Stimulated activated CD8-positive, alpha-beta memory T cell treated with anti-CD3 and anti-CD28 coated beads, Interleukin-2, amount 100 ng/mL, for 1 hour (primary cell): Measurements from ENCODE around the gene ENOPH1.
"Not testable (repeated sequence)": the region's sequence is repeated elsewhere in the genome, so short reads cannot be mapped to it uniquely, and the experiment has no call there.

Experiments used
- DNase-seq, 2 donors: peaks; one replicate each; pipeline ENCODE4 v3.0.0-alpha.2; 2020; ENCODE audit warnings: low read depth in 2 of 2

ENOPH1 gene

GRCh38 chr4:82469791-82470345 is 39.5 kb downstream of the ENOPH1 start:
- no peak for DNase-seq

DNA sequence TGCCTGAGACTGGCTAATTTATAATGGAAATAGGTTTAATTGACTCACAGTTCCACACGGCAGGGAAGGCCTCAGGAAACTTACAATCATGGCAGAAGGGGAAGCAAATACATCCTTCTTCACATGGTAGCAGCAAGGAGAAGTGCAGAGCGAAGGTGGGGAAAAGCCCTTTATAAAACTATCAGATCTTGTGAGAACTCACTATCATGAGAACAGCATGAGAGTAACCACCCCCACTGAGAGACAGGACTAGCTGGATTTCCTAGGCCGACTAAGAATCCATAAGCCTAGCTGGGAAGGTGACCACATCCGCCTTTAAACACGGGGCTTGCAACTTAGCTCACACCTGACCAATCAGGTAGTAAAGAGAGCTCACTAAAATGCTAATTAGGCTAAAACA is 42.7 kb downstream of the ENOPH1 start:
- not testable (repeated sequence) for DNase-seq

DNA sequence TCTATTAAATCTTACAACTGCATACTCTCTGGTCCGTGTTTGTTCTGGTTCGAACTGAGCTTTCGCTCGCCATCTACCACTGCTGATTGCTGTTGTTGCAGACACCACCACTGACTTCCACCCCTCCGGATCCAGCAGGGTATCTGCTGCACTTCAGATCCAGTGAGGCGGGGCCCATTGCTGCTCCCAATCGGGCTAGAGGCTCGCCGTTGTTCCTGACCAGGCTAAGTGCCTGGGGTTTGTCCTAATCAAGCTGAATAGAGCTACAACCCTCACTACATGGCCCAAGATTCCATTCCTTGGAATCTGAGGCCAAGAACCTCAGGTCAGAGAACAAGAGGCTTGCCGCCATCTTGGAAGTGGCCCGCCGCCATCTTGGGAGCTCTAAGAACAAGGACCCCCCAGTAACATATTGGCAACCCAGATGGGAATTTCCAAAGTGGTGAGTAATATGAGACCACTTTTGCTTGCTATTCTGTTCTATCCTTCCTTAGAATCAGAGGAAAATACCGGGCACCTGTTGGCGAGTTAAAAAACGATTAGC is 43.3 kb downstream of the ENOPH1 start:
- DNase-seq: no peak

DNA sequence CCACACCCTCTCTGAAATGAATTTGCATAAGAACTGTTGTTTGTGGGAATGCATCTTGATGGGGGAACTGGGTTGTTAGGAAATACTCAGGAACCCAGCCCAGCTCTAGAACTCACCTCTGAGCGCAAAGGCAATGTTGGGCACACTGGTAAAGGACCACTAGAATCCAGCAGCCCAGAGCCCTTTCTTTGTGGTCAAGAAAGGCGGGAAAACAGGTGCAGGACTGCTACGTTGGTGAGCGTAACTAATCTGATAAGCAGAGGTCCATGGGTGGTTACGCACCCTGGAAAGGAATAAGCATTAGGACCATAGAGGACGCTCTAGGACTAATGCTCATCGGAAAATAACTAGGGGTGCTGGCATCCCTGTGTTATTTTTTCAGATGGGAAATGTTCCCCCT is 45.5 kb downstream of the ENOPH1 start:
- DNase-seq: not testable (repeated sequence)

DNA sequence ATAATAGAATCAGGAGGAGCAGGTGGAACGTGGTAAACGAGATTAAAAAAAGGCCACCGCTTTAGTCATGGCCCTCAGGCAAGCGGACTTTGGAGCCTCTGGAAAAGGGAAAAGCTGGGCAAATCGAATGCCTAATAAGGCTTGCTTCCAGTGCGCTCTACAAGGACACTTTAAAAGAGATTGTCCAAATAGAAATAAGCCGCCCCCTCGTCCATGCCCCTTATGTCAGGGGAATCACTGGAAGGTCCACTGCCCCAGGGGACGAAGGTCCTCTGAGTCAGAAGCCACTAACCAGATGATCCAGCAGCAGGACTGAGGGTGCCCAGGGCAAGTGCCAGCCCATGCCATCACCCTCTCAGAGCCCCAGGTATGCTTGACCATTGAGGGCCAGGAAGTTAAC is 47.1 kb downstream of the ENOPH1 start:
- DNase-seq: not testable (repeated sequence)

GRCh38 chr4:82479562-82479961 is 49.2 kb downstream of the ENOPH1 start:
- no peak for DNase-seq

- DNase-seq: no peak
Observed at GRCh38 chr4:82480771-82481505, 50.5 kb downstream of the ENOPH1 start.

- no peak for DNase-seq
Observed at GRCh38 chr4:82481506-82481840, 51.1 kb downstream of the ENOPH1 start.

DNA sequence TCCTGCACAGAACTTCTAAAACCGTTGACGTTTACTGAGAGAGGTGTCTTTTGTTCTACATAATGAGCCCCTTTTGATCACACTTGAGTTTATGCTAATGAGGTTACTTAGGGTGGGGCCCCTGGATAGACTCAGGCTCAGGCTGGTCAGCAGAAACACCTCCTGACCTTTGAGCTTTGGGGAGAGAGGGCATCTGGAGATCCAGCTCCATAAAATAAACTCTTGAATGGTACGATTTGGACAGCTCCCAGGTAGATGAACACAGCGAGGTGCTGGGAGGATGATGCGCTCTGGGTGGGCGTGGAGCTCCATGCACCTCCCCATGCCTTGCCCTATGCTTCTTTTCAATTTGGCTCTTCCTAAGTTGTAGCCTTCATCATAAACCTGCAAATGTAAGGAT is 52.0 kb downstream of the ENOPH1 start:
- DNase-seq: no peak

DNA sequence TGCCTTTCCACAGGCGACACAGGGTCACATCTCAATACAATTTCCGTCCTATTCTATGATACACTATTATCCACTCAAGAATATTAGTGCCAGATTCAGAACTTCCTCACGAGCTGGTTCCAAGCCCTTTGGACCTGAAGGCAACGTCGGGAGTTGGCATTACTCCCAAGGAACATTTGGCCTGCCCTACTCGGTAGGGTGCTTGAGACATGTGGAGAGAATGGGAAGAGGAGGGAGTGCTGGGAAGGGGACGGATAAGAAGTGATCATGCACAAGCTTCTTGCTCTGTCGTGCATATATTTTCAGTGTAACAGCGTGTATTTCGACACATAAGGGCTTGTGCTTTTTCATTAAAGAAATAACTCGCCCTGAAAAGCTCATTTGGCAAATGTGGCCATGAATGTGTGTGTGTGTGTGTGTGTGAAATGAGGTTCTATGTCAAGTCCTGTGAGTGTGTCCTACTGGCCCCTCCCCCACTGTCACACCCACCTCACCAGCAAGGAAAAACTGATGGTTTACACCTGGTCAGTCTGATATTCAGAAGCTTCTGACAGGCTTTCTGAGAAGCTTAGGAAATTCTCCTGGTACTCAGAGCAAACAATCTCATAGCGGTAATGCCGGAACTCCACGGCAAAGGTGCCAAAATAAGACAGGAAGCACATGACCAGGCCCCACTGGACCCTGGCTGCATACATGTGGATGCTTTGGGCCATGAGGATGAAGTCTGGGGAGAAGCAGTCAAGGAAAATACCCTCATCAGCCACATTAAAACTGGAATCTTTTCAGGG is 54.8 kb downstream of the ENOPH1 start:
- DNase-seq: no peak

GRCh38 chr4:82489076-82489475 is 58.7 kb downstream of the ENOPH1 start:
- DNase-seq: no peak

- no peak for DNase-seq
Observed at GRCh38 chr4:82489987-82490386, 59.6 kb downstream of the ENOPH1 start.

GRCh38 chr4:82491251-82491960 is 61.0 kb downstream of the ENOPH1 start:
- no peak for DNase-seq

GRCh38 chr4:82493721-82494425 is 63.5 kb downstream of the ENOPH1 start:
- DNase-seq: no peak

GRCh38 chr4:82495666-82496065 is 65.3 kb downstream of the ENOPH1 start:
- no peak for DNase-seq

DNA sequence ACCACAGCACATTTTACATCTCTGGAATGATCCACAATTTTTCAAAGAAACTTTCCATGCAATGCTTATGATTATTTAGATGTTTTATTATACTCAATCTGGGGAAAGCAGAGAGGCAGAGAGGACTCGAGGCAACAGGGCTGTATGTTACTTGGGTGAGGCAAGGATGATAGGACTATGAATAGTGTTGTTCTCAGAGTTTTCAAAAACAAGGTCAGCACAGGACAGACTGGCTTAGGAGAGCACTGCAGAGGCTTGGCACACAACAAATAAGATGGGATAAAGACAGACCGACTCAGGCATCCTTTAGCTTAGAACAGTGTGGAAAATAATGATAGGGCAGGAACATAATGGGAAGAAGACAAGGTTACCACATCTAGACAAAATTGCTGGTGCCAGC is 66.0 kb downstream of the ENOPH1 start:
- DNase-seq: no peak

GRCh38 chr4:82499738-82500434 is 69.5 kb downstream of the ENOPH1 start:
- no peak for DNase-seq

DNA sequence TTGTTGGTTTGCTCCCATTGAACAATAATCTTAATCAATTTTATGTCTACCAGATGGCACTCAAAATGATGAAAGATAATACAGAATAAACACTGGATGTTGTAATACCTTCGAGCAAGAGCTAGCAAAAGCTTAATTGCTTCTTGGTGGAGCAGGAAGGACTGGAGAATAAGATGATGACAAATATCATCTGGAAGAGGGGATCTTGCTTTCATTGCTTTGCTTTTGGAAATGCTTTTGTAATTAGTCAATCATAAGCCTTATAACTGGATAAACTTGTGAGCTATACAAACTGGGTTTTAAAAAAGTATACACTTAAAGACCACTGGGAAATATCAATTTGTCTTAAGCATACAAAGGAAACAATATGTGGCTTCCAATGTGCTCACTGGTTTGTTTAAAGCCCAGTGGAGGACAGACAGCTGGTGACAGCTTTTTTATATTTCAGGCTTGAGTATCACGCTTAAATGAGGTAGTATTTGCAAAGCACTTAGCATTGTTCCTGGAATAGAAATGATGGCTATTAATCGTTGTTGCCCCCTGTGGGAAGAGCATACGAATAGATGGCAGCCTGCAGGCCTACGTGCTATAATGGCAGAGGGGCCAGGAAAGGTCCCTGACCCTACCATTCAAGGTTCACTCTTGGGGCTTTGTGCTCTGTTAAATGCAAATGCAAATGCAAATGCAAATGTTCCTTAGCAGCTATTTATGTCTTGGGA is 70.2 kb downstream of the ENOPH1 start:
- DNase-seq: no peak

DNA sequence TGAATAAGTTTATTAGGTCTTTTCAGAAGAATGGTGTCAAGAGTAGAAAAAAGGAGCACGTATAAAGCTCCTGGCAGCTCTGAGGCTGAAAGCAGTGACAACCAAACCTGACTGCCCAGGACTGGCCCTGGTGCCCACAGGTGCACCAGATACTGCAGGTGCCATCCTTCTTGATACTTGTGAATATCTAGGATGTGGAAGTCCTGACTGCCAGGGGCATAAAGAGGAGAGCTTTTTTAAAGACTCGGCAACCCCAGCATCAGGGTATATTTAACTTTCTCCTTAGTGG is 70.7 kb downstream of the ENOPH1 start:
- no peak for DNase-seq

GRCh38 chr4:82508011-82508410 is 77.6 kb downstream of the ENOPH1 start:
- DNase-seq: no peak
